Heart left ventricle (tissue), 16 donors: Measurements from ENCODE around the gene MDK. TPM values are rescaled to one million over a fixed set of nuclear protein-coding genes. Genes with fewer than 3 reads are reported as not detected.
A peak's percentile ranks its signal among the peaks of the same experiment; 100 is the strongest.

Experiments
- ATAC-seq, 4 donors: fragments of 200-7000 bp; cut with Tn5 transposase; one replicate each; pipeline ENCODE4 v1.9.1; 2020 to 2022; ENCODE audit warnings: moderate library complexity in 4 of 4, mild to moderate bottlenecking in 3 of 4, moderate number of reproducible peaks in 1 of 4
- DNase-seq, 5 donors: peaks; one replicate each; pipeline ENCODE4 v3.0.0-alpha.2; 2020
- H3K27ac ChIP-seq, 12 donors: fragments of 200-600 bp; sonication (generic) in 4 of 12; one replicate each; pipeline versions ENCODE4 v1.5.0 to v1.8.0; 2016 to 2022; ENCODE audit warnings: mild to moderate bottlenecking in 2 of 12
- H3K27me3 ChIP-seq, 9 donors: fragments of 200-600 bp; sonication (generic) in 2 of 9; one replicate each; pipeline versions ENCODE4 v1.5.1 to v1.8.0; 2016 to 2022; ENCODE audit warnings: mild to moderate bottlenecking in 3 of 9
- H3K36me3 ChIP-seq, 9 donors: fragments of 200-600 bp; sonication (generic) in 2 of 9; one replicate each; pipeline versions ENCODE4 v1.5.0 to v1.8.0; 2018 to 2022; ENCODE audit warnings: mild to moderate bottlenecking in 2 of 9
- H3K4me1 ChIP-seq, 12 donors: fragments of 200-600 bp; sonication (generic) in 4 of 12; one replicate each; pipeline versions ENCODE4 v1.5.0 to v1.8.0; 2016 to 2022; ENCODE audit warnings: mild to moderate bottlenecking in 3 of 12
- H3K4me3 ChIP-seq, 12 donors: fragments of 200-600 bp; sonication (generic) in 4 of 12; one replicate each; pipeline versions ENCODE4 v1.5.0 to v1.8.0; 2017 to 2022; ENCODE audit warnings: mild to moderate bottlenecking in 9 of 12, moderate library complexity in 4 of 12
- H3K9me3 ChIP-seq, 12 donors: fragments of 200-600 bp; sonication (generic) in 4 of 12; one replicate each; pipeline versions ENCODE4 v1.5.0 to v1.8.0; 2016 to 2022; ENCODE audit warnings: mild to moderate bottlenecking in 1 of 12
- CTCF ChIP-seq, 12 donors: fragments of 200-600 bp; sonication (generic) in 4 of 12; IDR thresholded peaks; one replicate each; pipeline versions ENCODE4 v1.5.0 to v1.8.0; 2018 to 2022; ENCODE audit warnings: antibody characterized with exemption in 12 of 12, mild to moderate bottlenecking in 5 of 12
- POLR2A ChIP-seq, 2 donors: fragments of 450-650 bp; IDR thresholded peaks; one replicate each; pipeline ENCODE4 v1.6.1; 2017; ENCODE audit warnings: antibody characterized with exemption in 2 of 2, mild to moderate bottlenecking in 2 of 2, moderate library complexity in 2 of 2
- WGBS, 4 donors: extraction: QIAGEN DNeasy Blood & Tissue Kit in 2 of 4; methylation state at CpG; one replicate each; pipeline versions ENCODE4 v1.1.5 to v1.1.7; 2013 to 2018; 5-methylcytosine and 5-hydroxymethylcytosine counted together
- intact Hi-C, 10 donors: fragments of 100-400 bp; cut with DNase I; formaldehyde crosslinking; loops; one replicate each; pipeline versions ENCODE4 v1.11.1 to v1.14.2; 2022
- polyA plus RNA-seq, 2 donors: library from polyadenylated mRNA; stranded (reverse); fragments of 200-250 nt; gene quantifications; one replicate each; pipeline ENCODE4 v1.2.3, GENCODE V29; 2013
- total RNA-seq, 9 donors: library from RNA; depleted of rRNA in 2 of 9; stranded (reverse); fragments of >200 nt in 2 of 9; fragmentation: NEBNext Ultra II Directional in 3 of 9; extraction: Animal tissue kit (Norgen Biotek cat#: 25700) in 3 of 9; gene quantifications; one replicate each; pipeline versions ENCODE4 v1.1.0 to v1.2.4, GENCODE V29; 2016 to 2023
- donor health status: ischemic (EF 13 %, LVEDD 7.1; RV severe dilation, severe dysfunction).
- donor health status: healthy with polysubstance abuse.
- donor health status: DM: no; HTN: yes; CAD: no.
- donor health status: DM: no; HTN: no; CAD: no.
- donor health status: ischemic (EF 25% LVEDD 6.9; RV normal size, moderate dysfunction).
- donor health status: ischemic (EF 25% LVEDD 5.7; RV mildly dilated, moderate dysfunction).
- donor health status: healthy.
- donor health status: DM: yes; HTN: yes; CAD: no.
- donor health status: ischemic (EF 35%, LVEDD 5.7; RV mildly dilated, moderate dysfunction).
- donor health status: nonischemic (EF 11% LVEDD 7.7; RV severe dilation, severe dysfunction).
- donor health status: DM: yes; HTN: yes; CAD: no.
- donor health status: PGD.
- donor health status: ischemic (EF 29% LVEDD 5.4; RV normal size, mild dysfunction).
- donor health status: nonischemic (EF 23%, LVEDD 6.1; RV moderate dilation, normal function).

MDK gene
- total and polyA plus RNA-seq, 11 donors = 1.9 to 26.5 (median 5.4) TPM

- Histone ChIP-seq H3K27ac (peak overlapping the region in 2 of 12 donors; percentile 34 to 84), H3K4me3 (peak overlapping the region; percentile 40 to 78 (median 72)), H3K4me1 (peaks cover 0 to 32% (median 16%) of the 10 kb centered on the region in 12 donors), H3K9me3 (no peaks in the 10 kb centered on the region), H3K36me3 (peaks cover 0 to 14% (median 11%) of the 10 kb centered on the region in 9 donors), H3K27me3 (peaks cover 0 to 17% (median 4%) of the 10 kb centered on the region in 9 donors)
- ATAC-seq (peak in 1 of 4 donors; percentile 0), DNase-seq (peak in 1 of 5 donors; percentile 29)
- intact Hi-C loops = loop anchor here in 3 of 10 donors (10.0 kb wide), 1 partner anchor 233 kb away; the partner anchor contains the start of genes ATG13 (in 3 of the 3) and HARBI1 (in 3 of the 3)
- TF ChIP-seq CTCF (IDR thresholded peaks at IDR 0.05) (no peak), POLR2A (IDR thresholded peaks at IDR 0.05) (no peak)
- WGBS, 4 donors = 4 to 11% (median 5%) methylated on average over 40 to 66 of the region's 66 CpGs
These were observed 563 bp downstream of the MDK start for GRCh38 chr11:46381819-46382645.

GRCh38 chr11:46382646-46383403, 1.4 kb downstream of the MDK start:
- DNase-seq = peak in 1 of 5 donors; percentile 34
- intact Hi-C loops = loop anchor here in 3 of 10 donors (10.0 kb wide), 1 partner anchor 232 kb away; the partner anchor contains the start of genes ATG13 (in 3 of the 3) and HARBI1 (in 3 of the 3)
- no peak overlapping the region for H3K27ac ChIP-seq
- peaks cover 0 to 8% (median 4%) of the 10 kb centered on the region in 9 donors for H3K36me3 ChIP-seq
- no peaks in the 10 kb centered on the region for H3K9me3 ChIP-seq
- H3K4me3 ChIP-seq = peak overlapping the region in 7 of 12 donors; percentile 62 to 78 (median 75)
- 50 to 59% (median 55%) methylated on average over 16 to 18 of the region's 18 CpGs for WGBS, 4 donors
- H3K4me1 ChIP-seq = peaks cover 0 to 32% (median 16%) of the 10 kb centered on the region in 12 donors
- peaks cover 0 to 24% (median 5%) of the 10 kb centered on the region in 9 donors for H3K27me3 ChIP-seq
- ATAC-seq = no peak
- TF ChIP-seq POLR2A (IDR thresholded peaks at IDR 0.05) (no peak), CTCF (IDR thresholded peaks at IDR 0.05) (peak; percentile 28 to 68 (median 51))

GRCh38 chr11:46383404-46383758, 1.9 kb downstream of the MDK start:
- peaks cover 0 to 33% (median 16%) of the 10 kb centered on the region in 12 donors for H3K4me1 ChIP-seq
- DNase-seq (no peak), ATAC-seq (no peak)
- WGBS, 4 donors = 77 to 87% (median 79%) methylated on average over 7 of the region's 7 CpGs
- H3K9me3 ChIP-seq = no peaks in the 10 kb centered on the region
- peaks cover 0 to 2% (median 0%) of the 10 kb centered on the region in 9 donors for H3K36me3 ChIP-seq
- no peak overlapping the region for H3K4me3 ChIP-seq
- H3K27me3 ChIP-seq = peaks cover 0 to 27% (median 5%) of the 10 kb centered on the region in 9 donors
- no peak for TF ChIP-seq CTCF (IDR thresholded peaks at IDR 0.05)
- TF ChIP-seq POLR2A (IDR thresholded peaks at IDR 0.05) = no peak
- intact Hi-C loops = loop anchor here in 3 of 10 donors (10.0 kb wide), 1 partner anchor 231 kb away; the partner anchor contains the start of genes ATG13 (in 3 of the 3) and HARBI1 (in 3 of the 3)
- H3K27ac ChIP-seq = no peak overlapping the region
